GM12878 (cell line): Measurements from ENCODE around the gene CTXND2. TPM values are rescaled to one million over a fixed set of nuclear protein-coding genes. Genes with fewer than 3 reads are reported as not detected.
"Not testable (repeated sequence)": the region's sequence is repeated elsewhere in the genome, so short reads cannot be mapped to it uniquely, and the experiment has no call there.

Source experiments
- ATAC-seq: fragments of 200-7000 bp; cut with Tn5 transposase; 3 replicates; pipeline ENCODE4 v1.9.1; 2020; ENCODE audit warnings: mild to moderate bottlenecking, moderate library complexity
- BruUV-seq: library from RNA; stranded (reverse); fragments of 400-500 nt; replicated peaks from 2 replicates; lab custom pipeline; 2021; lab: Mats Ljungman, UMichigan
- CTCF ChIA-PET: fragments of 300-600 bp; sonication (Branson Sonifier 250); formaldehyde crosslinking; extraction: SDS; loops from one replicate; lab custom pipeline; 2021; ENCODE audit warnings: inconsistent platforms; lab: Yijun Ruan, JAX
- POLR2A ChIA-PET: fragments of 350-600 bp; formaldehyde crosslinking; extraction: SDS; loops from one replicate; lab custom pipeline; 2021; ENCODE audit warnings: inconsistent platforms; lab: Charles Lee
- RAD21 ChIA-PET: fragments of 300-600 bp; sonication (Branson Sonifier 250); formaldehyde crosslinking; loops from one replicate; lab custom pipeline; 2023; ENCODE audit warnings: antibody characterized with exemption; ENCODE audit not compliant: unreplicated experiment; lab: Charles Lee
- SMC1A ChIA-PET: fragments of 300-600 bp; sonication (Branson Sonifier 250); formaldehyde crosslinking; loops from one replicate; lab custom pipeline; 2023; ENCODE audit not compliant: unreplicated experiment, uncharacterized antibody; lab: Charles Lee
- DNase-seq: peaks from one replicate; pipeline ENCODE4 v3.0.0-alpha.2; 2011; ENCODE audit warnings: low read depth, low spot score
- FAIRE-seq: peaks from 3 replicates; lab custom pipeline; 2011; peaks lifted over from hg19 to GRCh38; lab: Jason Lieb, UNC
- H2AFZ ChIP-seq: 2 replicates; pipeline ENCODE4 v1.6.0; 2011; ENCODE audit warnings: low read depth, low read length, control low read depth; ENCODE audit not compliant: control insufficient read depth
- H3K27ac ChIP-seq: 2 replicates; pipeline ENCODE4 v1.5.1; 2011; ENCODE audit warnings: control low read depth; ENCODE audit not compliant: control insufficient read depth, insufficient read depth
- H3K27me3 ChIP-seq, 2 experiments: replicated peaks in 1 of 2; 2 replicates each; pipeline versions ENCODE4 v1.6.0 to v1.6.1; 2011; ENCODE audit warnings: low read length in 1 of 2; ENCODE audit not compliant: control insufficient read depth in 2 of 2, insufficient read depth in 2 of 2
- H3K36me3 ChIP-seq, 2 experiments: 2 replicates each; pipeline ENCODE4 v1.5.1; 2011; ENCODE audit warnings: low read length in 1 of 2; ENCODE audit not compliant: control insufficient read depth in 2 of 2, insufficient read depth in 2 of 2
- H3K4me1 ChIP-seq: 2 replicates; pipeline ENCODE4 v1.6.1; 2011; ENCODE audit warnings: mild to moderate bottlenecking, low read length, moderate library complexity, mixed read lengths; ENCODE audit not compliant: control insufficient read depth, insufficient read depth
- H3K4me2 ChIP-seq: 2 replicates; pipeline ENCODE4 v1.6.0; 2011; ENCODE audit warnings: control low read depth; ENCODE audit not compliant: control insufficient read depth, insufficient read depth
- H3K4me3 ChIP-seq: fragments of 200-600 bp; sonication (generic); 2 replicates; pipeline ENCODE4 v1.5.1; 2016
- H3K79me2 ChIP-seq: 2 replicates; pipeline ENCODE4 v1.6.0; 2011; ENCODE audit warnings: low read length; ENCODE audit not compliant: control insufficient read depth, insufficient read depth
- H3K9ac ChIP-seq: 2 replicates; pipeline ENCODE4 v1.8.0; 2011; ENCODE audit warnings: low read length, control low read depth, mixed read lengths; ENCODE audit not compliant: control insufficient read depth, insufficient read depth
- H3K9me3 ChIP-seq: replicated peaks from 3 replicates; pipeline ENCODE4 v1.5.1; 2011; ENCODE audit warnings: mild to moderate bottlenecking, low read length; ENCODE audit not compliant: control insufficient read depth, insufficient read depth
- H4K20me1 ChIP-seq: 2 replicates; pipeline ENCODE4 v1.6.0; 2011; ENCODE audit not compliant: control insufficient read depth, insufficient read depth
- GABPA ChIP-seq: IDR thresholded peaks from 2 replicates; pipeline ENCODE4 v1.6.1; 2014; ENCODE audit warnings: antibody characterized with exemption, low read depth, mild to moderate bottlenecking, inconsistent platforms
- NR2C2 ChIP-seq: IDR thresholded peaks from 2 replicates; pipeline ENCODE4 v1.6.1; 2011; ENCODE audit warnings: borderline replicate concordance, low read depth; ENCODE audit not compliant: control insufficient read depth, insufficient read length
- RAD21 ChIP-seq: IDR thresholded peaks from 2 replicates; pipeline ENCODE4 v1.6.1; 2011; ENCODE audit warnings: mild to moderate bottlenecking, low read depth, low read length, moderate library complexity; ENCODE audit not compliant: insufficient read depth
- RB1 ChIP-seq: fragments of 450-650 bp; formaldehyde crosslinking; IDR thresholded peaks from 2 replicates; pipeline ENCODE4 v1.6.1; 2017; ENCODE audit warnings: mild to moderate bottlenecking, borderline replicate concordance
- RBBP5 ChIP-seq: fragments of 200-600 bp; sonication (generic); conservative IDR thresholded peaks from 2 replicates; pipeline ENCODE4 v1.6.1; 2016
- SUPT20H ChIP-seq: IDR thresholded peaks from 2 replicates; pipeline ENCODE4 v1.6.1; 2011; ENCODE audit warnings: low read depth, mild to moderate bottlenecking, low read length, moderate library complexity, borderline replicate concordance; ENCODE audit not compliant: control insufficient read depth
- SUZ12 ChIP-seq: fragments of 200-600 bp; sonication (generic); IDR thresholded peaks from one replicate; pipeline ENCODE4 v1.6.1; 2018; ENCODE audit warnings: antibody characterized with exemption, mild to moderate bottlenecking; ENCODE audit not compliant: unreplicated experiment
- ZBTB4 ChIP-seq: fragments of 450-650 bp; formaldehyde crosslinking; IDR thresholded peaks from 2 replicates; pipeline ENCODE4 v1.4.0; 2022; ENCODE audit warnings: mild to moderate bottlenecking, moderate library complexity
- WGBS: methylation state at CpG from one replicate; pipeline ENCODE4 v1.1.6; 2016; ENCODE audit warnings: low lambda C conversion rate; ENCODE audit not compliant: insufficient replicate concordance, insufficient coverage; ENCODE audit errors: missing lambda C conversion rate; 5-methylcytosine and 5-hydroxymethylcytosine counted together
- in situ Hi-C: fragments of 300-500 bp; cut with MboI; formaldehyde crosslinking; loops from 9 replicates; pipeline ENCODE4 v1.14.3; 2018; ENCODE audit warnings: mixed read lengths
- intact Hi-C: fragments of 100-400 bp; cut with micrococcal nuclease; formaldehyde crosslinking; loops from one replicate; pipeline ENCODE4 v1.14.2; 2022; ENCODE audit not compliant: unreplicated experiment
- polyA plus RNA-seq, 11 experiments: library from polyadenylated mRNA; depleted of rRNA in 4 of 11; unstranded in 6 of 11; stranded (reverse) in 5 of 11; fragments of >200 nt; fragmentation: Nextera tagmentation in 4 of 11; fragmentation: Illumina TruSeq in 1 of 11; extraction: Ambion mirVana in 4 of 11; extraction: Trizol in 1 of 11; gene quantifications; 1 replicate in 1 of 11; 2 replicates in 10 of 11; pipeline versions ENCODE4 v1.2.1 to v1.2.3, GENCODE V29; 2011 to 2016; ENCODE audit warnings: inconsistent platforms in 2 of 11, missing spikeins in 2 of 11, low read depth in 1 of 11
- total RNA-seq, 4 experiments: library from RNA; depleted of rRNA in 3 of 4; stranded (reverse); fragments of >200 nt in 3 of 4; fragmentation: Illumina TruSeq in 1 of 4; extraction: Trizol in 1 of 4; gene quantifications; 2 replicates each; pipeline versions ENCODE4 v1.2.1 to v1.2.3, GENCODE V29; 2013 to 2021
- TF ChIP-seq, protein P1 (sequence below): fragments of 450-650 bp; IDR thresholded peaks from 2 replicates; pipeline ENCODE4 v1.6.1; 2016; ENCODE audit warnings: mild to moderate bottlenecking
- TF ChIP-seq, protein P2 (sequence below): fragments of 450-650 bp; IDR thresholded peaks from 2 replicates; pipeline ENCODE4 v1.6.1; 2017; ENCODE audit warnings: borderline replicate concordance

CTXND2 gene
- total and polyA plus RNA-seq, 10 of the 15 experiments (the other 5 are each of a cell fraction or from before 2014, with no cell fraction given) = not detected

DNA sequence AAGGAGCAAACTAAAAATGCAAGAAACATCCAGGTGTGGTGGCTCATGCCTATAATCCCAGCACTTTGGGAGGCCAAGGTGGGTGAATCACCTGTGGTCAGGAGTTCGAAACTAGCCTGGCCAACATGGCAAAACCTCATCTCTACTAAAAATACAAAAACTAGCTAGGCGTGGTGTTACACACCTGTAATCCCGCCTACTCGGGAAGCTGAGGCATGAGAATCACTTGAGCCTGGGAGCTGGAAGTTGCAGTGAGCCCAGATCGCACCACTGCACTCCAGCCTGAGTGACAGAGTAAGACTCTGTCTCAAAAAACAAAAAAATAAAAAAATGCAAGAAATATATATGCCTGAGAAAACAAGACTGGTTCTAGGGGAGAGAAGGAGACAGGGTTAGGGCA lies 3.8 kb upstream of the CTXND2 start:
- FAIRE-seq, DNase-seq, H3K9ac ChIP-seq, H3K27ac ChIP-seq, H3K4me3 ChIP-seq, ATAC-seq, RAD21 ChIA-PET, H3K4me2 ChIP-seq, H3K36me3 ChIP-seq, H3K9me3 ChIP-seq, H3K79me2 ChIP-seq, H3K4me1 ChIP-seq, H4K20me1 ChIP-seq, H3K27me3 ChIP-seq, BruUV-seq, intact Hi-C loops, in situ Hi-C loops: not testable (repeated sequence)
- ChIA-PET POLR2A (interaction anchor here (0.5 kb wide), 1 partner anchor 294 kb away, joined by 4 read pairs; no protein-coding TSS in a partner anchor), CTCF (interaction anchor here (1.5 kb wide), 1 partner anchor 40 kb away, joined by 4 read pairs; no protein-coding TSS in a partner anchor), SMC1A (interaction anchor here (0.9 to 1.5 kb wide), 3 partner anchors 39 to 54 kb away, joined by 3 to 5 read pairs (median 4); no protein-coding TSS in a partner anchor)
- 26% methylated on average over 5 of the region's 5 CpGs for WGBS
- H2AFZ ChIP-seq = peak overlapping the region; percentile 31; the same call in 1 of the 2 replicates
- TF ChIP-seq, protein P1, sequence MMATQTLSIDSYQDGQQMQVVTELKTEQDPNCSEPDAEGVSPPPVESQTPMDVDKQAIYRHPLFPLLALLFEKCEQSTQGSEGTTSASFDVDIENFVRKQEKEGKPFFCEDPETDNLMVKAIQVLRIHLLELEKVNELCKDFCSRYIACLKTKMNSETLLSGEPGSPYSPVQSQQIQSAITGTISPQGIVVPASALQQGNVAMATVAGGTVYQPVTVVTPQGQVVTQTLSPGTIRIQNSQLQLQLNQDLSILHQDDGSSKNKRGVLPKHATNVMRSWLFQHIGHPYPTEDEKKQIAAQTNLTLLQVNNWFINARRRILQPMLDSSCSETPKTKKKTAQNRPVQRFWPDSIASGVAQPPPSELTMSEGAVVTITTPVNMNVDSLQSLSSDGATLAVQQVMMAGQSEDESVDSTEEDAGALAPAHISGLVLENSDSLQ = 0 out of 2 replicates have a peak, but pooled peaks have one; percentile 8

- Histone ChIP-seq H3K27ac (no peak overlapping the region), H3K9ac (no peak overlapping the region), H4K20me1 (no peaks in the 10 kb centered on the region), H3K4me2 (no peak overlapping the region), H3K9me3 (no peaks in the 10 kb centered on the region), H3K36me3 (no peaks in the 10 kb centered on the region), H3K79me2 (no peaks in the 10 kb centered on the region), H3K4me3 (no peak overlapping the region), H3K27me3 (no peaks in the 10 kb centered on the region), H3K4me1 (peaks cover 14% of the 10 kb centered on the region), H2AFZ (no peak overlapping the region)
- ChIA-PET RAD21 (no interaction called here), POLR2A (interaction anchor here (0.7 kb wide), 1 partner anchor 1570 kb away, joined by 3 read pairs; no protein-coding TSS in a partner anchor), CTCF (no interaction called here), SMC1A (no interaction called here)
- DNase-seq = no peak
- ATAC-seq = no peak
- BruUV-seq = no TSS peak
- no peak for FAIRE-seq
- intact Hi-C loops (no loop called here), in situ Hi-C loops (no loop called here)
- TF ChIP-seq SUZ12 (no peak), SUPT20H (no peak), GABPA (no peak), RB1 (no peak), ZBTB4 (no peak), RBBP5 (no peak), RAD21 (no peak), NR2C2 (no peak)
- TF ChIP-seq, protein P2, sequence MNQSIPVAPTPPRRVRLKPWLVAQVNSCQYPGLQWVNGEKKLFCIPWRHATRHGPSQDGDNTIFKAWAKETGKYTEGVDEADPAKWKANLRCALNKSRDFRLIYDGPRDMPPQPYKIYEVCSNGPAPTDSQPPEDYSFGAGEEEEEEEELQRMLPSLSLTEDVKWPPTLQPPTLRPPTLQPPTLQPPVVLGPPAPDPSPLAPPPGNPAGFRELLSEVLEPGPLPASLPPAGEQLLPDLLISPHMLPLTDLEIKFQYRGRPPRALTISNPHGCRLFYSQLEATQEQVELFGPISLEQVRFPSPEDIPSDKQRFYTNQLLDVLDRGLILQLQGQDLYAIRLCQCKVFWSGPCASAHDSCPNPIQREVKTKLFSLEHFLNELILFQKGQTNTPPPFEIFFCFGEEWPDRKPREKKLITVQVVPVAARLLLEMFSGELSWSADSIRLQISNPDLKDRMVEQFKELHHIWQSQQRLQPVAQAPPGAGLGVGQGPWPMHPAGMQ = no peak
- WGBS = 82% methylated on average over 8 of the region's 8 CpGs
Measured at GRCh38 chr1:150888727-150889126, 1.8 kb downstream of the CTXND2 start.
